DOHH2 (cell line): ENCODE data around the gene INPP4B.

ENCODE experiments used
- EZH2phosphoT487 ChIP-seq: fragments of 200-600 bp; sonication (generic); IDR thresholded peaks from 2 replicates; pipeline ENCODE4 v1.6.1; 2017; ENCODE audit warnings: borderline replicate concordance, mild to moderate bottlenecking, antibody characterized with exemption, low read length, moderate library complexity, mixed read lengths
- TF ChIP-seq, protein P1 (sequence below): fragments of 200-600 bp; sonication (generic); IDR thresholded peaks from one replicate; pipeline ENCODE4 v1.5.1; 2014; ENCODE audit warnings: antibody characterized with exemption, mild to moderate bottlenecking, low read depth, low read length; ENCODE audit not compliant: poor library complexity, severe bottlenecking

DNA sequence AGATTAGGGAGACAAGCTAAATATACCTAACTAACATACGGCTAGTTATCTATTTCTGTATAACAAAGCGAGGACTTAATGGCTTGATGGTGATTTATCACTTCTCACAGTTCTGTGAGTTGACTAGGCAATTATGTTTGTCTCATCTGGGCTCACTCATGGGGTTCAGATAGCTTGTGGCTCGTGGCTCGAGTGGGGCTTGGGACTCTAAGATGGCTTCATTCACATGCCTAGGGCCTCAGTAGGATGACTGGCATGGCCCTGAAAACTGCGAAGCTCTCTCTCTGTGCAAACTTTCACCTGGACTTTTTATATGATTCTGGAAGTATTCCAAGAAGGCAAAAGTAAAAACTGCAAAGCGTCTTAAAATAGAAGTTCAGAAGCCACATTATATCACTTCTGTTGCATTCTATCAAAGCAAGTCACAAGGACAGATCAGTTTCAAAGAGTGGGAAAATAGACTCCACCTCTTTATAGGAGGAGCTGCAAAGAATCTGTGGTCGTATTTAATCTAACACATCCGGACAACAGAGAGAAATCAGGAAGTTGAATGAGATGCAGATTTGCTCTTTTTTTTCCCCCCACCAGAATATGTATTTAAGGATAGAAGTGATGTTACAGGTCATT is 491.2 kb downstream of the INPP4B start:
- TF ChIP-seq, protein P1, sequence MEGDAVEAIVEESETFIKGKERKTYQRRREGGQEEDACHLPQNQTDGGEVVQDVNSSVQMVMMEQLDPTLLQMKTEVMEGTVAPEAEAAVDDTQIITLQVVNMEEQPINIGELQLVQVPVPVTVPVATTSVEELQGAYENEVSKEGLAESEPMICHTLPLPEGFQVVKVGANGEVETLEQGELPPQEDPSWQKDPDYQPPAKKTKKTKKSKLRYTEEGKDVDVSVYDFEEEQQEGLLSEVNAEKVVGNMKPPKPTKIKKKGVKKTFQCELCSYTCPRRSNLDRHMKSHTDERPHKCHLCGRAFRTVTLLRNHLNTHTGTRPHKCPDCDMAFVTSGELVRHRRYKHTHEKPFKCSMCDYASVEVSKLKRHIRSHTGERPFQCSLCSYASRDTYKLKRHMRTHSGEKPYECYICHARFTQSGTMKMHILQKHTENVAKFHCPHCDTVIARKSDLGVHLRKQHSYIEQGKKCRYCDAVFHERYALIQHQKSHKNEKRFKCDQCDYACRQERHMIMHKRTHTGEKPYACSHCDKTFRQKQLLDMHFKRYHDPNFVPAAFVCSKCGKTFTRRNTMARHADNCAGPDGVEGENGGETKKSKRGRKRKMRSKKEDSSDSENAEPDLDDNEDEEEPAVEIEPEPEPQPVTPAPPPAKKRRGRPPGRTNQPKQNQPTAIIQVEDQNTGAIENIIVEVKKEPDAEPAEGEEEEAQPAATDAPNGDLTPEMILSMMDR = no peak
- no peak for TF ChIP-seq EZH2phosphoT487
